GM21390 (cell line): Measurements from ENCODE around the gene IFT122.

Source experiments
- ATAC-seq: cut with Tn5 transposase; IDR thresholded peaks from one replicate; pipeline ENCODE4 v1.9.1; 2021; ENCODE audit not compliant: unreplicated experiment

The IFT122 gene

GRCh38 chr3:129554356-129555152, 114.5 kb downstream of the IFT122 start:
- no peak for ATAC-seq

DNA sequence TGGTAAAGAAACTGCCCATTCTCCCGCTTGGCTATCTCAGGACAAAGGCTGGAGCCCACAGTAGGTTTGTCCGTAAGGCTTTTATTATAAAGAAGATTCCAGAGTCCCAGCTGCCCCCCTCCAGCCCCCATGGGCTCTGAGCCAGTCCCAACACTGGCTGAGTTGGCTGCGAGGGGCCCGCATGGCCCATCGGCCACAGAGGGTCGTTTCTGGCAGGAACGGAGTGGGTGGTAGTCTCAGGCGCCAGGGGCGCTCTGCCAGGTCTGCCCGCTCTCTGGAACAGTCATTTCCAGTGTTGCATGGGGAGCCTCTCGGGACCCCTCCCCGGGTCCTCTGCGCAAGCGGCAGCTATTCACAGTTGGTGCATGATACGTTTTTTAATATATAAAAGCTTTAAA, 115.1 kb downstream of the IFT122 start:
- no peak for ATAC-seq

GRCh38 chr3:129555616-129556357, 115.8 kb downstream of the IFT122 start:
- no peak for ATAC-seq

DNA sequence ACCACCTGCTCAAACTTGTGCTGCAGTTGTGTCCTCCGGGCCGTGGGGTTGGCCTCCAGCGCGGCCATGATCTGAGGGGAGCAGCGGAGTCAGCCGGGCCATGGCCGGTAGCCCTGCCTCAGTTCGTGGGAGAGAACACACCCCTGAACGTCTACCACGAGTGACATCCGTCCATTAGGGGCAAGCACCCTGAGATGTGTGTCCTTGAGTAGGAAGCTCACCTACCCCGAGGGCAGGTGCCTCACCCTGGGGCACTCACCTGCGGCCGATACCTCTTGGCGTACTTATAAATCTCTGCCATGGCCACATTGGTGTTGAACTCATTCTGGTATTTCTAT, 116.3 kb downstream of the IFT122 start:
- ATAC-seq, result no peak

- no peak for ATAC-seq
These were observed 117.0 kb downstream of the IFT122 start for GRCh38 chr3:129556890-129557547.

DNA sequence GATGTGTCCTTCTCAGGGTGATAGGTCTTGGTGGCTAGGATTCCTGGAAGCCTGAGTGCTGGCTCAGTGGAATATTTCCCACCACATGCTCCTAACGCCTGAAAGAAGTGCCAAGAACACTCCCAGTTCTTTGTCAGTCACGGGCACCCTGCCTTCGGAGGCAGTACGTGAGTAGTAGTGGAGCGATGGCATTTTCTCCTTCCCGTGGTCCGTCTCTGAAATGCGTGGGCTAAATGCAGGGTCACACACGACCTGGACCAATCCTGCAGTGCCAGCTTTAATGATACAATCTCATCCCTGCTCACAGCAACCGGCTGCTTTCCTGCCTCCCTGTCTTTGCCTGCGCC, 117.5 kb downstream of the IFT122 start:
- ATAC-seq, result no peak

DNA sequence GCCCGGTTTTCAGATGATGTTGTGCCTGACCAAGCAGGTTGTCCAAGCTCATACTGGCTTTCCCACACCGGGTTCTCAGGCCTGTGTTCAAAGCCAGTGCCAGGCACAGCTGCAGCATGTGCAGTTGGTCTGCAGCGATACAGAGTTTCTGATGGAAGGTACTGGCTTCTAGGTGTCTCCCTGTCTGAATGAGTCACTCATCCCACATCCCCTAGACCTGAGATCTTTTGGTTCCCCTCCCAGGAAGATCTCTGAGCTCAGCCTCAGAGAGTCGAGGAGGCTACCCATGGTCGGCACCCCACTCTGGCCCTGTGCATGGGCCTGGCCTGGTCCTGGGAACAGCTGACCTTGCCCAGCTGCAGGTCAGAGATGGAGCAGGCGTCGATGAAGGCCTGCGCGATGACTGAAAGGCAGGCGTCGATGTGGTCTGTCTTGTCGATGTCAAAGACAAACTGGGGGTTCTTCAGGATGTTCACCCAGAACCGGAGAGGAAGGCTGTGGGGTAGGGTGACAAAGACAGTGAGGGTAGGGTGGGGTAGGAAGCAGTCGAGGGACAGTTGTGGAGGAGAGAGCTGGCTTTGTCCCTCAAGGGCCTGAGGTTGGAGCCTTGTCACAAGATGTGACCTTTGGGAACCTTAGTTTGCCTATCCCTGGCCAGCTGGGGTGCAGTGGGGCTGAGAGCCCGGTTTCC, 118.2 kb downstream of the IFT122 start:
- no peak for ATAC-seq

GRCh38 chr3:129558772-129559564, 118.9 kb downstream of the IFT122 start:
- no peak for ATAC-seq

DNA sequence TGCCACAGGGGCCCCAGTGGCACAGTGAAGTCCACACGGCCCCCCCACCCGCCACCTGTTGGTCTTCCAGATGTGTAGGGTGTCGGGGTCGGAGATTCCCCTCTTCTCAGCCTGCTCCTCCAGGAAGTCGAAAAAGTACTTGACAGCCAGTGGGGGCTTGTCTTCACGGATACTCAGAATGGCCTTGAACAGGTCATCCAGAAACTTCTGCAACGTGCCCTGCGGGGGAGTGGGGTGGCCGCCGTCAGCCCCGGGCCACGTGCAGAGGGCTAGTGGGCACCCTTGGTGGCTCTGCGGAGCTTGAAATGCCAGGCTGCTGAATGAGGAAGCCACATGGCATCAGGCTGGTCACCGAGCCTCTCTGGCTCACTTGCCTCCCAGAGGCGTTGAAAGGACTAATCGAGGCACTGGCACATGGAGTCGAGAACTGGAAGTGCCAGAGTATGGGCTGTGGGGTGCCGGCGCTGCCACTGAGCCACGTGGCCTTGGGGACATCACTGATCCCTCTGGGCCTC, 119.6 kb downstream of the IFT122 start:
- ATAC-seq, result no peak

GRCh38 chr3:129560269-129560787, 120.3 kb downstream of the IFT122 start:
- ATAC-seq, result no peak

DNA sequence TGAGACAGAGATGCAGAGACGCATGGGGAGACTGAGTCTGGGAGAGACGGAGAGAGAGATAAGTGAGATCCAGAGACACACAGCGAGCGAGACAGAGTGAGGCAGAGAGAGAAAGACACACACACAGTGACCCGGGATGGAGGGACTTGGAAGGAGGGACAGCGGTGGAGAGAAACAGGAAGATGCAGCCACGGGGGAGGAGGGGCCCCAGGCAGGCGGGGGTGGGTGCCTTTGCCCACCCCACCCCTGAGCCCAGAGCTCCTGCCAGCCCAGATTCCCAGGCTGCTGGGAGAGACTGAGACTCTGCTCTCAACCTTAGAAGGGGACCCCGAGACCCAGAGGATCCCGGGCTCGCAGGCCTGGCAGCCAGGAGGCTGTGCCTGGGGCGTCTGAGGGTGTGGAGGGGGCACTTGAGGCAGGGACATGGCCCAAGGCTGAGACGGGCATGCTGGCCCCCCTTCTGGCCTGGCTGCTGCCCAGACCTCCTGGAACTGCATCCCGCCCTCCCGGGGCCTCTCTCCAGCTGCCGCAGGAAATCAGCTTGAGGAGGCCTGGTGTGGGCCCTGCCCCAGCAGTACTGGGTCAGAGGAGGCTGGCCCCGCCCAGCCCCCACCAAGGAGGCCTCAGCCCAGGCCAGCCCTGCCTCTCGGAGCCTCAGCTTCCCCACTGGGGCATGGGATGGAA, 121.0 kb downstream of the IFT122 start:
- no peak for ATAC-seq

DNA sequence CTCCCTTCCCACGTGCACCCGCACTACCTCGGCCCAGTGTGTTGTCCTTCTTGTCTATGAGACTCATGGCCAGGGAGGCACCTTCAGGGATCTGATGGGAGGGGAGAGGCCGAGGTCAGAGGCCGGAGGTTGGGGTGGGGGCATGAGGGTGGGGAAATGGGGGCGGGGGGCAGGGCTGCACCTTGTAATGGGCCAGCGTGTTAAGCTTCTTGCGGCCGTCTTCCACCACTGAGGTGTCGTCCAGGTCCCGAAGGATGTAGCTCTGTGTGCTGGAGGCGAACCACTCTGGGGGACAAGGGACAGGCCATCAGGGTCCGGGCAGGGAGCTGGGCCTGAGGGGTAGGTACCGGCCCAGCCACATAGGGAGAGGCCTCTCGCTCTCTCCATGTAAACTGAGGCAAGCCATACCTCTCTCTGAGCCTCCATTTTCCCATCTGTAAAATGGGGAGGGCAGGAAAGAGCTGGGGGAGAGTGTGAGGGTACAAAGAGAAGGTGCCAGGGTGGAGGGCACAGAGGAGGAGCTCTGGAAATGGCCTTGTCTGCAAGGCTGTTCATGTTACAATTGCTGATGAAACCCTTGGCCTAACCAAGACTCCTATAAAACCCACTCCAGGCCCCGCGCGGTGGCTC, 121.7 kb downstream of the IFT122 start:
- no peak for ATAC-seq

GRCh38 chr3:129562803-129563202, 122.8 kb downstream of the IFT122 start:
- no peak for ATAC-seq

DNA sequence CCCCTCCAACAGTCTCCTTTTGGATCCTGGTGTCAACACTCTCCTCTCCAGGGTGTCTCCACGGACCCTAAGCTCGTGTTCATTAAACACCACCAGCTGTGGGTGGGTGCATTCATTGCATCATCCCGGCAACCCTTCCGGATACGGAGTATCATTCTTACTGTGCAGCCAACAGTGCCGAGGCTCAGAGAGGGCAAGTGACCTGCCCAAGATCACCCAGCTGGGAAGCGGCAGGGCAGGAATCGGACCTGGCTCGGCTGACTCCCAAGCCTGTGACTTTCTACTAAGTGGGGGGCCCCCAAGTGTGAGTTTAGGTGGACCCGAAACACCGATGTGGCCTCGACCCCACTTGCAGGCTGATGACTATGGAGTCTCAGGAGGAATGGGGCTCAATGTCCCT, 123.3 kb downstream of the IFT122 start:
- no peak for ATAC-seq

DNA sequence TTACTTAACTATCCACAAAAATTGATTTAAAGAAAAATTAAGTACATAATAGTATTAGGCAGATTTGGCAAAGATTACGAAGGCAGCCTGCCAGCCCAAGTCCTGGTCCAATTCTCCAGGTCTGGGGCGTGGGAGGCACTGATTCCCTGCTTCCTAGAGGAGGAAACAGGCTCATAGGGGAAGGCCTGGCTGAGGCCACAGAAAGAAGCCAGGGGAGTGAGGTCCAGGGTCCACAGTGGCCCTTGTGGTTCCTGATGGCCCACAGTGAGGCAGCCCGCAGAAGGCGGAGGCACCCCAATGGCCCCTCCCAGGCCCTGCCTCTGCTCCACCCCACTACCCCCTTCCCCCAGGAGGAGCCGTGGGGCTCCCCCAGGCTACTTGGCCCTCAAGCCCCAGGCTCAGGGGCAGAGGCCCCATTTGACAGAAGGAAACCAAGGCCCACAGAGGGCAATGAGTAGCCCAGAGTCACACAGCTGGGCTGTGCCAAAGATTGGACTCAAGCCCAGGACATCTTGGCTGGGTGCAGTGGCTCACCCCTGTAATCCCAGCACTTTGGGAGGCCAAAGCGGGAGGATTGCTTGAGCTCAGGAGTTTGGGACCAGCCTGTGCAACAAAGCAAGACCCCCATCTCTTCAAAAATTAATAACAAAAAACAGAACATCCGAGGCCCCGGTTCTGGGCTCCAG, 124.0 kb downstream of the IFT122 start:
- ATAC-seq, result no peak

- no peak for ATAC-seq
These were observed 125.1 kb downstream of the IFT122 start for GRCh38 chr3:129564981-129565644.

GRCh38 chr3:129565902-129566301, 125.9 kb downstream of the IFT122 start:
- no peak for ATAC-seq

- ATAC-seq, result no peak
These were observed 127.2 kb downstream of the IFT122 start for GRCh38 chr3:129567176-129567705.
